NCI-H526 treated with DMSO at 0.1 percent for 48 hours (cell line): ENCODE data around the gene DTX4.

Experiments
- DNase-seq: peaks from one replicate; lab custom pipeline; 2025; lab: John Stamatoyannopoulos, UW

Gene DTX4

GRCh38 chr11:59173080-59173963, 1.4 kb downstream of the DTX4 start:
- DNase-seq, result peak; percentile 72

GRCh38 chr11:59173964-59174663, 2.2 kb downstream of the DTX4 start:
- no peak for DNase-seq

- DNase-seq, result peak; percentile 12
Measured at GRCh38 chr11:59174664-59175033, 2.7 kb downstream of the DTX4 start.

- peak; percentile 15 for DNase-seq
Measured at GRCh38 chr11:59175091-59175501, 3.2 kb downstream of the DTX4 start.

GRCh38 chr11:59176330-59176729, 4.4 kb downstream of the DTX4 start:
- no peak for DNase-seq

GRCh38 chr11:59178402-59178801, 6.5 kb downstream of the DTX4 start:
- no peak for DNase-seq

- DNase-seq, result no peak
Measured at GRCh38 chr11:59179121-59179520, 7.2 kb downstream of the DTX4 start.

- DNase-seq, result no peak
Measured at GRCh38 chr11:59180168-59180776, 8.3 kb downstream of the DTX4 start.

GRCh38 chr11:59180907-59181306, 9.0 kb downstream of the DTX4 start:
- no peak for DNase-seq

- DNase-seq, result no peak
Measured at GRCh38 chr11:59181746-59182456, 10.0 kb downstream of the DTX4 start.

- no peak for DNase-seq
Measured at GRCh38 chr11:59182457-59183151, 10.7 kb downstream of the DTX4 start.

- no peak for DNase-seq
Measured at GRCh38 chr11:59183771-59184170, 11.8 kb downstream of the DTX4 start.

GRCh38 chr11:59184691-59185339, 12.9 kb downstream of the DTX4 start:
- DNase-seq, result no peak

GRCh38 chr11:59185386-59185945, 13.5 kb downstream of the DTX4 start:
- no peak for DNase-seq

- peak; percentile 60 for DNase-seq
Measured at GRCh38 chr11:59186130-59186594, 14.2 kb downstream of the DTX4 start.

GRCh38 chr11:59187035-59187434, 15.1 kb downstream of the DTX4 start:
- no peak for DNase-seq

- no peak for DNase-seq
Measured at GRCh38 chr11:59187587-59187986, 15.7 kb downstream of the DTX4 start.

- no peak for DNase-seq
Measured at GRCh38 chr11:59188954-59189353, 17.0 kb downstream of the DTX4 start.

GRCh38 chr11:59189986-59190385, 18.1 kb downstream of the DTX4 start:
- DNase-seq, result no peak

GRCh38 chr11:59191095-59191494, 19.2 kb downstream of the DTX4 start:
- DNase-seq, result no peak

GRCh38 chr11:59191890-59192289, 20.0 kb downstream of the DTX4 start:
- DNase-seq, result no peak
